RPMI7951 (cell line): ENCODE measurements around the gene DISP3. TPM values are rescaled to one million over a fixed set of nuclear protein-coding genes. Genes with fewer than 3 reads are reported as not detected.

Source experiments
- DNase-seq: peaks from one replicate; pipeline ENCODE4 v3.0.0-alpha.2; 2012; ENCODE audit warnings: low read depth
- total RNA-seq: library from RNA; depleted of rRNA; stranded (reverse); fragments of >200 nt; shearing (Covaris generic); gene quantifications from 2 replicates; pipeline ENCODE4 v1.2.3, GENCODE V29; 2014

Gene DISP3
- total RNA-seq, 1 experiment from 2014 or later = not detected

- no peak for DNase-seq
Observed at GRCh38 chr1:11487196-11487751, 8.3 kb downstream of the DISP3 start.

- DNase-seq = no peak
Observed at GRCh38 chr1:11488201-11488770, 9.3 kb downstream of the DISP3 start.

GRCh38 chr1:11488966-11489625 lies 10.1 kb downstream of the DISP3 start:
- DNase-seq = no peak

- DNase-seq = no peak
Observed at GRCh38 chr1:11492235-11492634, 13.3 kb downstream of the DISP3 start.

- no peak for DNase-seq
Observed at GRCh38 chr1:11493972-11494655, 15.2 kb downstream of the DISP3 start.

- DNase-seq = no peak
Observed at GRCh38 chr1:11494771-11495170, 15.8 kb downstream of the DISP3 start.

GRCh38 chr1:11495579-11495978 lies 16.6 kb downstream of the DISP3 start:
- no peak for DNase-seq

- DNase-seq = no peak
Observed at GRCh38 chr1:11496551-11497080, 17.7 kb downstream of the DISP3 start.

GRCh38 chr1:11498956-11499594 lies 20.1 kb downstream of the DISP3 start:
- no peak for DNase-seq

- DNase-seq = no peak
Observed at GRCh38 chr1:11499601-11500331, 20.8 kb downstream of the DISP3 start.

- DNase-seq = no peak
Observed at GRCh38 chr1:11500881-11501280, 21.9 kb downstream of the DISP3 start.

- DNase-seq = no peak
Observed at GRCh38 chr1:11501491-11501897, 22.5 kb downstream of the DISP3 start.

- no peak for DNase-seq
Observed at GRCh38 chr1:11501906-11502485, 23.0 kb downstream of the DISP3 start.

- DNase-seq = no peak
Observed at GRCh38 chr1:11502516-11502915, 23.6 kb downstream of the DISP3 start.

GRCh38 chr1:11504599-11504998 lies 25.6 kb downstream of the DISP3 start:
- DNase-seq = no peak

- no peak for DNase-seq
Observed at GRCh38 chr1:11505591-11506538, 26.9 kb downstream of the DISP3 start.

- DNase-seq = no peak
Observed at GRCh38 chr1:11507309-11507708, 28.4 kb downstream of the DISP3 start.

- no peak for DNase-seq
Observed at GRCh38 chr1:11513681-11514080, 34.7 kb downstream of the DISP3 start.

- no peak for DNase-seq
Observed at GRCh38 chr1:11514366-11514765, 35.4 kb downstream of the DISP3 start.
